Kidney tubule cell (primary cell): Measurements from ENCODE around the gene TNNT3.
"Not testable (repeated sequence)": the region's sequence is repeated elsewhere in the genome, so short reads cannot be mapped to it uniquely, and the experiment has no call there.

Experiments used
- DNase-seq: peaks from one replicate; pipeline ENCODE4 v3.0.0-alpha.2; 2018; ENCODE audit warnings: low spot score

TNNT3 gene

GRCh38 chr11:1919391-1920127 is at the start of gene TNNT3:
TSS of gene TNNT3 (plus strand) at chr11:1919703. CDS start at chr11:1922875, 3,172 bp downstream.
- DNase-seq = no peak

DNA sequence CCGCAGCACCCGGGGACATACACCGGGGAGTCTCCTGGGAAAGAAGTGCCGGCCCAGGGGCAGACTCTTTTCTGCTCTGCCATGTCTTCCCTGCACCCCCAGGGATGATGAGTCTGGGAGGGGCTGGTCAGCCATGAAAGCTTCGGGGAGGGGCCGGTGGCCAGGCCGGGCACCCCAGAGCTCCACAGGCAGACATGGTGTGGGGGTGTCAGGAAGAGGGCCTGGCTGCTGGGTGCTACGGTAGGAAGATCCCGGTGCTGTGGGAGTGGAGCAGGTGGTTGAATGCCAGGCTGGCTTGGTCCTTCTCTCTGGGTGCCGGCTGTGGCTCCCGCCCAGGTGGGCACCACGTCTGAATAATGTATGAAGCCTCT is 49.2 kb upstream of the TNNT3 start:
- DNase-seq = no peak

DNA sequence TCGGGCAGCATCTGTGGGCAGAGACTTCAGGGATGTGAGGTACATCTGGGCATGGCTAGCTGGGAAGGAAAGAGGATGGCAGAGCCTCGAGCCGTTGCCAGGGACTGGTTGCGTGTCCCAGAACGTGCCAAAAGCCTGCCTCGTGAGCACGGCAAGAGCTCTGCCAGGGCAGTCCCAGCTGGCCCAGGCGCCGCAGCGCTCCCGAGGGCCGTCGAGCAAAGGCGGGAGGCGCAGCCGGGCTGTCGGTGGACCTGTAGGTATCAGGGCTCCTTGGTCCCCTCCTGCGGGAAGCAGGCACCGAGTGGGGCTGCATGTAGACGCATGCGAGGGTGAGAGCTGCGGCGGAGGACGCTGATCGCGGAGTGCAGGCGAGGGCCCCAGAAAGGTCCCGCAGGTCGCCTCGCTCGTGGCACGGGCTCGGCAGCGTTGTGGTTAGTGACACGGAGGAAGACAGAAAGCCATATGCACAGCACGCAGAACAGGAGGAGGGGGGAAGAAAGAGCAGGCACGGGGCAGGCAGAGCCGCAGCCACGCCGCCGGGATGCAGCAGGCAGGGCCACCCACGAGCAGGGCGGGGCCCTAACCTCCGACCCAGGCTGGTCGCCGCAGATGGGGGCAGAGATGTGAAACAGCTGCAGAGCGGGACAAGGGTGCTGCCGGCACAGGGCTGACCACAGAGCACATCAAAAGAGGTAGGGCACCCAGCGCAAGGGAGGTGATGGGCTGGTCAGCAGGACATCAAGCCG is 48.6 kb upstream of the TNNT3 start:
- DNase-seq = no peak

DNA sequence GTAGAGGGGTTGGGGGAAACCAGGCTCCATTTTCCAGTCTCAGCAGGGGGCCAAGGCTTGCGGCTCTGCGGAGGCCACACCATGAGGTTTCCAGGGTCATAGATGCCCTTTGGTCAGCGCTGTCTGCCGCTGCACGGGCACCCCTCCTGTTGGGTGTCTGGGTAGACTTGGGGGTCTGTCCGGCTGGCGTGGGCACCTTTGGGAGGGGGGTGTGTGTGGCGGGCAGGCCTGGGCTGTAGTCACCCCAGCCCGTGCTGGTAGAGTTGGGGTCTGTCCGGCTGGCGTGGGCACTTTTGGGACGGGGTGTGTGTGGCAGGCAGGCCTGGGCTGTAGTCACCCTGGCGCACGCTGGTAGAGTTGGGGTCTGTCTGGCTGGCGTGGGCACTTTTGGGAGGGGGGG is 48.0 kb upstream of the TNNT3 start:
- DNase-seq = no peak

- no peak for DNase-seq
Measured at GRCh38 chr11:1872267-1872985, 47.1 kb upstream of the TNNT3 start.

DNA sequence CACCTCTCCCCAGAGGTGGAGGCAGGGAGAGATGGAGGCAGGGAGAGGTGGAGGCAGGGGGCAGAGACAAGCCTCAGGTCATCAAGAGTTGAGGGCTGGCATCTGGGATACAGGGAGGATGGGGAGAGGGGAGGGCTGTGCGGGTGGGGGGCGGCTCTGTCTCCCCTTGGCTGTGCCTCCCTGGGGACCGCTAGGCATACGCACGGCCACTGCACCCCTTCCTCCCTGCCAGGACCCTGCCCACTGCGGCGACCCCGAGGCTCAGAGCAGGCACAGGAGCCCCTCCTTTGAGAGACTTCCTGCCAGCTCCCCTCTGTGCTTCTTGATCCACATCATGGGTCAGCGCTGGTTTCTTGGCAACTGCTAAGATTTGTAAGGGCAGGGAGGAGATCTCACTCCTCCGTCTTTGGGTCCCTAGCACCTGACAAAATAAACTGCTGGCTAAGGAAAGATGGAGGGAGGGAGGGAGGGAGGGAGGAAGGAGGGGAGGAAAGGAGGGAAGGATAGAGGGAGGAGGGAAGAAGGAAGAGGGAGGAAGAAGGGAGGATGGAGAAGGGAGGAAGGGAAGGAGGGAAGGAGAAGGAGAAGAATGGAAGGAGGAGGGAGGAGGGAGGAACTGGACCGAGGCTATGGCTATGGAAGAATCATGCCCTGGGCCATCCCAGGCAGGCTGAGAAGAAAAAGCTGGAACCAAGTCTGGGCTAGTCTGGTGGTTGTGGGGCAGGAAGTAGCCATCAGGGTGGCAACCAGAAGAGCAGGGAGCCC is 46.3 kb upstream of the TNNT3 start:
- DNase-seq = no peak

GRCh38 chr11:1873813-1874150 is 45.7 kb upstream of the TNNT3 start:
- DNase-seq = not testable (repeated sequence)

DNA sequence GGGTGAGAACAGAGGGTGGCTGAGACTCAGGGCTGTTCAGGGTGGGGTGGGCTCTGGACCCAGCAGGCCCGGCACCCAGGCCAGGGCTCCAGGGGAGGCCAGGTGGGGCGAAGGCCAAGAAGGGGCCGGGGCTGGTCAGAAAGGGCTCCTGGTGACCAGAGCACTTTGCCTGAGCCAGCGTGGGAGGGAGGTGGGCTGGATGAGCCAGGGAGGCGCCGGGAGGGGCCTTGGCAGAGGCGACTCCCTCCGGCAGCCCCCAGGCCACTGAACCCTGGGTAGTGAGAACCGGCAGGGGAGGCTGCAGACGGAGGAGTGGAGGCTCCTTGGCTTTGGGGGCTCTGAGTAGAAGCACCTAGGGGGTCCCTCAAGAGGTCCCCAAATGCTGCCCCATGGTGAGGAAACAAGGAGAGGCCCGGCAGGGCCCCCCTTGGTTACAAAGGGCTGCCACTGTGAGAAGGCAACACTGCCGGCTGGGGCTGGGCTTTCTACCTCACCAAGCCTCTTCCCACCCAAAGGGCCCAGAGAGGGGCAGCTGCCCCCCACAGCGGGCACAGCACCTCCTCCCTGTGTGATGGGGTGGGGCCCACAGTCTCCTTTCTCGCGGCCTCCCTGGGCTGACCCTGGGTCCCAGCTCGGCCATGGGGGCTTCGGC is 44.9 kb upstream of the TNNT3 start:
- not testable (repeated sequence) for DNase-seq

DNA sequence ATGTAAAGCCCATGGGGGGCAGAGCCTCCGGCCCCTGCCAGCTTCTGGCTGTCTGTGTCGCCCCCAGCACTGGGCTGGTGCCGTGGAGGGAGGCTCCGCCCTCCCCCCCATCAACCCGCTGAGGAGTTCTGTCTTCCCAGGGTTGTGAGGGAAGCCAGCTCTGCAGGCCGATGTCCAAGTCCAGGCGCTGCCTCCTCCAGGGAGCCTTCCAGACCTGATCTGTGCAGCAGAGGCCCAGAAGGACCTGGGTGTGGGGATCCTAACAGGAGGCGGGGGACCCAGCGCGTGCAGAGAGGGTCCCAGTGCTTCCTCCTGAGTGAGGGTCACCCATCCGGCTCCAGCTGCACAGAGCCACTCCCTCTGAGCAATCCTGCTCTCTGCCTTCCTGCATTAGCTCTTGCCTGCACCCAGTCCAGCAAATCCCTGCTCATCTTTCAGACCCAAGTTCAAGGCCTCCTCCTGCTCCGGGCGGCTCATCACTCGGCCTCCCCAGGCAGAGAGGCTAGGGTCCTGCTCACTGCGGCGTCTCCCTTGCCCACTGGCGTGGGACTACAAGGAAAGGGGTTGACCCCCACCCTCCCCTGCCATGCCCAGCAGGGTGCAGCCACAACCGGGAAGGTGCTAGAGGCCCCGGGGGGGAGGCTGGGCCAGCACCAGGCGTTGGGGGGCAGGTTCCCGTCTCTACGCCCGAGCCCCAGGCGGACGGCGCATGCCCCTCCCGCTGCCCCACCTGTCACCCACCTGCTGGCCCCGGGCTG is 44.2 kb upstream of the TNNT3 start:
- DNase-seq = no peak

- DNase-seq = not testable (repeated sequence)
Measured at GRCh38 chr11:1875851-1876301, 43.6 kb upstream of the TNNT3 start.

DNA sequence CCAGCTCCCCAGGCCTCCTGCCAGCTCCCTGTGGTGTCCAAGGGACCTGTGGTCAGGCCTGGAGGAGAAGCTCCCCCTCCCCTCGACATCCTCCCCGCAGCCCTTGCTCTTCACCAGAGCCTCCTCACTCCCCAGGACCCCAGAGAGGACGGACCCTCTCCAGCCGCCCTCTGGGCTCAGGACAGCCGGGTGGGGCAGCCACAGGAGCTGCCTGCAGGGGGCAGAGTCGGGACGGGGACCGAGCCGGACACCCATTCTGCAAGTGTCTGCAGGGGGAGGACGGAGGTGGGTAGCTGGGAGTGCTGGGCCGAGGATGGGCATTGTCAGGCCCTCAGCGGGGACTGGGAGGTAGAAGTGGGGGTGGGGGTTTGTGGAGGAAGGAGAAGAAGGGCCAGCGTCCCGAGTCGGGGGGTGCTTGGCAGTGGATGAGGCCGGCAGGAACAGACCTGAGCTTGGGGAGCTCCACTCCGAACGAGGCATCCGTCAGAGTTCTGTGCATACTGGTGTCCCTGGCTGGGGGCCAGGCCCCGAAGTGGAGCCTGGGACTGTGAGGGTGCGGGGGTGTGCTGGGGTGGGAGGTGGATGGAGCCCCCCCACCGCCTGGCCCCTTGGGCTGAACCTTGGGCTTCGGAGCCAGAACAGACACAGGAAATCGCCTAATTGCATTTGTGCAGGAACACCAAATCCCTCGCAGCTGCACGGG is 43.0 kb upstream of the TNNT3 start:
- DNase-seq = no peak

DNA sequence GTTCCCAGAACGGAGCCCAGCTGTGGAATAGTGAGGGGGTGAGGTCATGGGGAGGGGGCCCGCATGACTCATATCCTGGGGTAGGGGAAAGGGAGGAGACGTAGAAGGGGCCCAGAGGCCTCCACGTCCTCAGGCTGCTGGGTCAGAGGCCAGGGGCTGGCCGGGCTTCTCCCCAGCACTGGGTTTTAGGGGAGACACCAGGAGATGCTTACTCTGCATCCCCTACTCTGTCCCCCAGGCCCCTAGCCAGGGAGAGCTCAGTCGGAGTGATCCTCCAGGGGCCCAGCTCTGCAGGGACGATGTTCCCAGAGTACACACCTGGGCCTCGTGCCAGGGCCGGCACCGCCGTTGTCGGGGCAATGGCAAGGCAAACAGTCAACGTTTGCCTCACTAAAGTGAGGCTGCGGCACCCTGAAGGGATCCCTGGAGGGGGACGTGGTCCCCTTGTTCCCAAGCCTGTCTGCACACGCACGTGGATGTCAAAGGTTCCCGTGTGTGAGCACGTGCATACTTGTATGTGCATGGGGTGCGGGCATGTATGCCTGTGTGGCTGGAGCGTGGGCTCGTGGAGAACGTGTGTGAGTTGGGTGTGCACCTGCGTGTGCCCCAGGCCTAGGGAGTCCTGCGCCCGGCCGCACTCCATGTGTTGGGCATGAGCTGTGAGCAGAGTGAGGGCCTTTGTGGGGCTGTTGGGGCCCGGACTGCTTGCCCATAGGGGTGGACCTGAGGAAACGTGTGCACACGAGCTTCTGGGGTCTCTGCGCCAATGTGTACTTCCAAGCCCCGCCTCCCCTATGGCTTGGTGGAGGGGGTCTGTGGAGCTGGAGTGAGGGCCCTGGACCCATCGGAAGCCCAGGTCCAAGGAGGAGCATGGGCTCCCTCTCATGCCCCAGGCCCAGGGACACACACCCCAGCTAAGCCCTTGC is 42.0 kb upstream of the TNNT3 start:
- no peak for DNase-seq

GRCh38 chr11:1878137-1879031 is 41.1 kb upstream of the TNNT3 start:
- no peak for DNase-seq

- no peak for DNase-seq
Measured at GRCh38 chr11:1879342-1879940, 40.1 kb upstream of the TNNT3 start.

DNA sequence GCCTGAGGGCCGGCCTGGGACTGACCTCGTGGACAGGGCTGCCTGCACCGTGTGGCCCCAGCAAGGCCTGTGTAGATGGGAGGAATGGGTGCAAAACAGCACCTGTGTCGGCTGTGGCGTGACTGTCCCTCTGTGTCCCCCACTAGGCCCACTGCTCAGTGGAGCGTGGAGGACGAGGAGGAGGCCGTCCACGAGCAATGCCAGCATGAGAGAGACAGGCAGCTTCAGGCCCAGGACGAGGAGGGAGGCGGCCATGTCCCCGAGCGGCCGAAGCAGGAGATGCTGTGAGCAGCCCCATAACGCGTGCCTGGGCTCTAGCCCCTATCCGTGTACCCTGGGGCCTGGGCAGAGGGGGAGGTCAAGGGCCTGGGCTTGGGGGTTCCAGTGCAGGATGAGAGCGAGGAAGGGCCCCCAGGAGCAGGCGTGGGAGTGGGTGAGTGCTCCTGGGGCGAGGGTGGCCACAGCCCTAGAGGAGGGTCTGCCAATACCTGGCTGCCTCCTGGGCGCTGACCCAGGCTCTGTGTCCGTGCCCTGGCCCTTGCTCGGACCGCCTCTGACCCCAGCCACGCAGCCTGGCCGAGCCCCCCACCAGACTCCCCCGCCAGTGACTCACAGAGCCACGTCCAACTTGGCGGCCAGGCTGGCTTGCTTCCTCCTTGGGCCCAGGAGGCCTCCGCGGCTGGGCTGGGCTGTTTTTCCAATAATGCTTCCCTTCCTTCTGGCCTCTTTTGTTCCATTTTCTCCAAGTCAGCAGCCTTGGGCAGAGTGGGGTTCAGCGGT is 39.4 kb upstream of the TNNT3 start:
- DNase-seq = no peak

- DNase-seq = no peak
Measured at GRCh38 chr11:1880746-1881441, 38.6 kb upstream of the TNNT3 start.
